ENCODE results near the gene SLC22A1. TPM values are rescaled to one million over a fixed set of nuclear protein-coding genes. Genes with fewer than 3 reads are reported as not detected.
"Not testable (repeated sequence)": the region's sequence is repeated elsewhere in the genome, so short reads cannot be mapped to it uniquely, and the experiment has no call there.

SLC22A1 gene
- total RNA-seq, 1 experiment from 2014 or later, result 0.36 TPM

DNA sequence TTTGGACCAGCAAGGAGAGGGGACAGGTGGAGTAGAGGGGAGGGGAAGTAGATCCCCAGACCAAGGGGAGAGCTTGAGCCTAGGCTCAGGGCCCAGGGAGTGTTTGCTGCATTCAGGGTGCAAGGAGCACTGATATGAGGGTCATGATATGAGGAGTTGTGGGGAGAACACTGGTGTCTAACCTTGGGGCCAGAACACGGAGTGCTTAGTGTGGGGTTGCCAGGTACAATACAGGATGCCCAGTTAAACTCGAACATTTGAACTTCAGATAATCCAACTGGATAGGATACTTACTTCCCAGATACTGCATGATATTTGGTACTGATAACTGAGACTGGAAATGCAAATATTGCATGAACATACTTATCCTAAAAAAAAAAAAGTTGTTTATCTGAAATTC is 2.4 kb downstream of the SLC22A1 start:
- DNase-seq (ENCODE audit: low read depth), result no peak

DNA sequence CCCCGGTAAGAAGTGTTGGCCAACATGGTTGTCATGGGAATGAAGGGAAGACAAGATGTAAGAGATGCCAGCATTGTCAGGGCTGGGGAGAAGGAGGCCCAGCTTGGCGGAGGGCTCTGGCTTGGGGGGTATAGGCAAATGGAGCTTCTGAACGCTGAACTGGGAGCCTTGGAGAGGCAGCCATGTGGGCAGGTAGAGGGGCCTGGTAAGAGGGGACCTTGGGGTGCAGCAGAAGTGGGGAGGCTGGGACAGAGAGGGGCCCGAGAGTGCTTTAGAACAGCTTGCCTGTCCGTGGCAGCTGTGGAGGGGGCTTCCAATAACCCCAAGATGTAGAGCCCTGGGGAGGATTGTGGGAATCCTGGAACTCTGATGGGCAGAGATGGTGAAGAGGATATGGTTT is 3.0 kb downstream of the SLC22A1 start:
- DNase-seq (ENCODE audit: low read depth), result no peak

DNA sequence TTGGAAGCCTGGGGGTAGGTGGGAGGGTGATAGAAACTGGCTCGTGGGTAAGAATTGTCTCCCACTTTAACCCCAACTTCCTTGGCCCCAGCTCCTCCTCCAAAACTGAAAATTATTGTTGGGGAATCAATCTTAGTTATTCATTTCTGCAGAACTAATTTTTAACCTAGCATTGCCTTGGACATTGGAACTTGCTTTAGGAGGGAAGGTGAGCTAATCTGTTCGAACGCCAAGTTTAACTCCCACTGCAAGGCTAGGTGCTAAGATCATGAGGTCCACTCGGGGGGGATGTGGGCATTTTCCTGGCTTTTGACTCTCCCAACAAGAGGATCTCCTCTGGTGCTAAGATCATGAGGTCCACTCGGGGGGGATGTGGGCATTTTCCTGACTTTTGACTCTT is 3.5 kb downstream of the SLC22A1 start:
- not testable (repeated sequence) for DNase-seq (ENCODE audit: low read depth)

DNA sequence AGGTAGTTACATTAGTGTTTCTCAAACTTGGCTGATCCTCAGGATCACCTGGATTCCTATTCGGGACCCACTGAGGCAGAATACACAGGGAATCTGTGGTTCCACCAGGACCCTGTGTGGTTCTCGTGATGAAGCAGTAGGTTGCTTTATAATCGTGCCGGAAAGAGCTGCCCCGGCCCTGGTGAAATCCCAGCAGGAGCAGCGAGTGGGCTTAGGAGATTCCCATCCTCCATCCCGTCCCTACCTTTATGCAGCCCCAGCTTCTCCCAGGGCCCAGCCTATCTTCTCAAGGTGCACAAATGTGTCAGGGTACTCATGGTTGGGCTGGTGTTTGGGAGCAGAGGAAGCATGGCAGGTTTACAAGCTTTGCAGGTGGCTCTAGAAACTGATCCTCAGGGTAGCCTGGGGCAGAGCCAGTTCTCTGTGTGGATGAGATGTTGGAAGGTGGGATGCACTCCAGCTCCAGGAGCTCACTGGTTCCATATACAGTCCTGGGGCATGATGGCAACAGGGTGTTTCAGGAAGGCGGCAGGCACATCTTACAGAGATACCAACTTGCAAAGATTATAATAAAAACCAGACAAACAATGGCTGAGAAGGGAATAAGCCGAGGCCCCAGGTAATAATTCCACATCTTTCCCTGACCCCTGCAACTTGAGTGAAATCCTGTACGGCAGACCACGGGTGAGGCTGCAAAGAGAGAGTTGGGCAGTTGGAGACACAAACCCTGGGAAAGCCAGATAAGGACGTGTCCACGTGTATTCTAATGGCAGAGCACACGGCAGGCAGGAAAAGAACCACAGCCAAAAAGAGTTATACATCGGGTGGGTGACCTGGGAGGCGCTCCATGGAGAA is 5.9 kb downstream of the SLC22A1 start:
- DNase-seq (ENCODE audit: low read depth), result no peak

DNA sequence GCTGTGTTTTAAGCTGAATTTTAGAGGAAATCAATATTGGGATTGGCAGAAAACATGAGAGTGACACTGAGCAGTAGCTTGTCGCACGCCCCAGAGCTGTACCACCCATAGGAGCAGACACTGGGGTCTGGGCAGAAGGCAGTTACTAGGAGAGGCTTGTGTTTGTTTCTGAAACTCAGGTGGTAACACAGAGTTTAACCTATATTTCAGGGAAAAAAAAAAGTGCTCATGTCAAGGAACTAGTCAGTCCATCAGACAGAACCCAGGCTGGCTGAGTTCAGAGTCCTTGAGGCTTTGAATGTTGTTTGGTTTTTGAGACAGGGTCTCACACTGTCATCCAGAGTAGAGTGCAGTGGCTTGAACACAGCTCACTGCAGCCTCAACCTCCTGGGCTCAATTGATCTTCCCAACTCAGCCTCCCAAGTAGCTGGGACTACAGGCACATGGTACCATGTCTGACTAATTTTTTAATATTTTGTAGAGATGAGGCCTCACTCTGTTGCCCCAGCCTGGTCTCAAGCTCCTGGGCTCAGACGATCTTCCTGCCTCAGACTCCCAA is 6.6 kb downstream of the SLC22A1 start:
- no peak for DNase-seq (ENCODE audit: low read depth)

DNA sequence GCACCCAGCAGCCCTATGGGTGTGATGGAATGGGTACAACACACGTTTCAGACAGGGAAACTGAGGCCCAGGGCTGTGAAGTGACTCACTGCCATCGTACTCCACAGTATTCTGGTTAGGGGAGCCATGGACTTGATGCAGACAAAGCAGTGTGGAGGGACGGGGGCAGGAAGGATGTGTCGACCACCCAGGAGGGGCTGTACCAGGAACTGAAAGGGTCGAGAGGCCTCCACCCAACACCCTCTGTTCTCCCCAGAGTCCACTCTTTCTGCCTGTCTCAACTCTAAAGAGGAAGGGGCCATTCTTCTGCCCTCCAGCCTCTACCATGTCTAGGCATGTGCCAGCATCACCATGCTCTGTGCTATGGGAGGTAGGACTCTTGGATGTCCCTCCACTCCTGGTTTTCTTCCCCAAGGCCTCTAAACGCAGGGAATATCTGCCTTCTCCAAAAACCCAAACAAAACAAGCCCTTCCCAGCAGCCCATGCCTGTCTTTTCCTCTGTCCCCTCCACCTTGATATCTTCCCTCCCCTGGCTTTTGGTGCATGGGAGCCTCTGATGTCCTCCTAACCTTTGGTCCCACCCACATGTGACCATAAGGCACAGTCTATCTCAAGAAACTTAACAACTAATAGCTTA is 7.4 kb downstream of the SLC22A1 start:
- no peak for DNase-seq (ENCODE audit: low read depth)

DNA sequence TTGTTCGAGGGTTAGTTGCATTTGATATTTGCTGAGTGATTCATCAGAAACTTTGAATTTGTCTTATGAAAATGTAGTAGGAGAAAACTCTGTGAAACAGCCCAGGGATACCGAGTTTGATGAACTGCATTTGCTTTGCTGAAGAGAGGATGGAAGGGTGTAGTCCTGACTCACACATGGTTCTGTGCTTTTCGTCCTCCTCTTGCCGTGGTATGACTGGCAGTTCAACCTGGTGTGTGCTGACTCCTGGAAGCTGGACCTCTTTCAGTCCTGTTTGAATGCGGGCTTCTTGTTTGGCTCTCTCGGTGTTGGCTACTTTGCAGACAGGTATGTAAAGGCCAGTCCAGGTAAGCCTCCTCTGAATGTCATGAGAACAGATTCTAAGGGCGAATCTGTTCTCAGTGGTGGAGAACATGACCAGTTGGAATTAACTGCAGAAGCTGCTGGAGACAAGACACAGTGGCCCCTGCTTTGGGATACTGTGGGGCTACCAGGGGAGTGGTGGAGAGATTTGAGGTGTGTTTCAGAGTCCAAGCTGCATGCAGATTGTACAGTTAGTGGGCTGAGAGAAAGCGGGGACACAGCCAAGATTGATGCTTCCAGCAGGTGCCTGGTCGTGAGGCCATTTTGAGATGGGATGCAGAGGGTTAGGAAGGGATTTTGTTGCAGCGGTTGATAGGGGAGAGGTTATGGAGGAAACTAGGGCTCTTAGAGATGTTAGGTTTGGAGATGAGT is 8.4 kb downstream of the SLC22A1 start:
- DNase-seq (ENCODE audit: low read depth), result no peak

DNA sequence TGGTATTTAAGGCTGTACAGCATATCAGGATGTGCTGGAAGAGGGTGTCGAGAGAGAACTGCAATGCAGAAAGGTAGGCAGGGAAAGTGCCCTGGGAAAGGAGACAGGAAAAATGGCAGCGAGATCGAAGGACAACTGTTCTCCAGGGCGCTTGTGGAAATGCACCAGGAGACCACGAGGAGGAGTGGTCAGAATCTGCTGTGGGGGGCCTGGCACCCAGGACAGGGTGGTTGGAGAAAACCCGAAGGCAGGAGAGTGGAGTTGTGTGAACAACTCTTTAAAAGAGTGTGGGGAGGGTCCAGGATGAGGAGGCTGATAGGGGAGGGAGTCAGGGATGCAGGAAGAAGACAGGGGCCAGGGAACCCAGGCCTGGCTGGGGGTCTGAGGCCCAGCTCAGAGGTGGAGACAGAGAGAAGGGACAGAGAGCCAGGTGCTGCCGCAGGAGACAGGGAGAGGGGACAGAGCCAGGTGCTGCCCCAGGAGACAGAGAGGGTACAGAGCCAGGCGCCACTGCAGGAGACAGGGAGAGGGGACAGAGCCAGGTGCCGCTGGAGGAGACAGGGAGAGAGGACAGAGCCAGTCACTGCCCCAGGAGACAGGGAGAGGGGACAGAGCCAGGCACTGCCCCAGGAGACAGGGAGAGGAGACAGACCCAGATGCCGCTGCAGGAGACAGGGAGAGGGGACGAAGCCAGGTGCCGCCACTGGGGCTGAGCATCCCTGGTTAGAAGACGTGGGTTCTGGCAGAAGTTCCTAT is 9.3 kb downstream of the SLC22A1 start:
- no peak for DNase-seq (ENCODE audit: low read depth)

DNA sequence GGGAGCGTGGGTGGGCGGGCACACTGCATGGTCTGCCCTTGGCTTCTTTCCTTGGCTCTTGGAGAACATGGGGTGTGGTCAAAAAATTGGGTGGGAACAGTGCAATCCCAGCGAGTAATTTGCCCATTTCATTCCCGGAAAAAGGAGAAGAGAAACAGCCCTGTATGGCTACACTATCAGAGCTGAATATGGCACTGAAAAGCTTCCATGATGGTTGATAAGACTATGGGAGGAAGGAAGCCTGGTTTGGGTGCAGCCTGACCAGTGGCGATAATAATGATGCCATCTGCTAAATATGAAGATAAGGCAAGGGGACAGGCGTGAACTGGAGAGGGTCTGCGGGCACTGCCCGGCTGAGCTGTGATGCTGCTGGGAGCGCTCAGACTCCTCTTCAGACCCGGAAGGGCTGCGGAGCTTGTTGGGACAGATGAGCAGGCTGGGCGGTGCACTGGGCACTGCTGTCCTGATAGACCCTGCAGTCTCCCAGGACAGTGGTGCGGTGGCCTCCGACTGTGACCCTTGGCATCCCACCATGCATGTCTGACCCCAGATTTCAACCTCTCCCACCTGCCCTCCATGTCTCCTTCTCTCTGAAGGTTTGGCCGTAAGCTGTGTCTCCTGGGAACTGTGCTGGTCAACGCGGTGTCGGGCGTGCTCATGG is 10.2 kb downstream of the SLC22A1 start:
- no peak for DNase-seq (ENCODE audit: low read depth)

DNA sequence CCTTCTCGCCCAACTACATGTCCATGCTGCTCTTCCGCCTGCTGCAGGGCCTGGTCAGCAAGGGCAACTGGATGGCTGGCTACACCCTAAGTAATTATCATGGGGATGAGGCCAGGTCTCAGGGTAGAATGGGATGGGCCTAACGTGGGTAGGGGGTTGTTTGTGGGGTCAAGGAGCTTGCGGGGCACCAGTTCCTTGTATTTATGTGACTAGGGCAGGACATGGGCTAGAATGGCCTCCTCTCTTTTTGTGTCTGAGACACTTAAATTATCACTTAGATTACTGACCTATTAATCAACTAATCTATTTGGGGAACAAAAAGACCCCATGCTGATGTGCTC is 10.7 kb downstream of the SLC22A1 start:
- DNase-seq (ENCODE audit: low read depth), result no peak

DNA sequence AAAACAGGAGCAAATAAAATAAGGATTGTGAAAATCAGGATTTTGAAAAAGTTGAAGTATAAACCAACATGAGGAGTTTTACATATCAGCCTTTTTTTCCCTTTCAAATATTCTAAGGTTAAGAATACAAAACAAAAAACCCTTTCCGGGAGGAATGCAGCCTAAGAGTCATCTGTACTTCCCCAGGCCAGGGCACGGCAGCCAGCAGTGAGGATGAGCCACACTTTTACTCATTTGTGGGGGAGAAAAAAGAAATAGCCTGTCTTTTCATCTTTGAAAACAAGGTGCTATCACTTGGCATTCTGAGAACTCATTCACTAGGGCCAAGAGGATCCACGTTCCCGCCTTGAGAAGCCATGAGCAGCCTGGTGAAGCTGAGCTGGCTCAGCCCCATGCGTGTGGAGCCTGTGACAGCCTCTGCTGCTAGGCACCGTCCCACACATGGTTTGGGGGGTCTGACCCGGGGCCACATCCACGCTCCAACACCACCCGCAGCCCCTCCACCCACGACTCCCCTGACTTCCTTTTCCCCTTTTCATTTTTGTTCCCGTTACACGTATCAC is 11.2 kb downstream of the SLC22A1 start:
- DNase-seq (ENCODE audit: low read depth), result no peak

DNA sequence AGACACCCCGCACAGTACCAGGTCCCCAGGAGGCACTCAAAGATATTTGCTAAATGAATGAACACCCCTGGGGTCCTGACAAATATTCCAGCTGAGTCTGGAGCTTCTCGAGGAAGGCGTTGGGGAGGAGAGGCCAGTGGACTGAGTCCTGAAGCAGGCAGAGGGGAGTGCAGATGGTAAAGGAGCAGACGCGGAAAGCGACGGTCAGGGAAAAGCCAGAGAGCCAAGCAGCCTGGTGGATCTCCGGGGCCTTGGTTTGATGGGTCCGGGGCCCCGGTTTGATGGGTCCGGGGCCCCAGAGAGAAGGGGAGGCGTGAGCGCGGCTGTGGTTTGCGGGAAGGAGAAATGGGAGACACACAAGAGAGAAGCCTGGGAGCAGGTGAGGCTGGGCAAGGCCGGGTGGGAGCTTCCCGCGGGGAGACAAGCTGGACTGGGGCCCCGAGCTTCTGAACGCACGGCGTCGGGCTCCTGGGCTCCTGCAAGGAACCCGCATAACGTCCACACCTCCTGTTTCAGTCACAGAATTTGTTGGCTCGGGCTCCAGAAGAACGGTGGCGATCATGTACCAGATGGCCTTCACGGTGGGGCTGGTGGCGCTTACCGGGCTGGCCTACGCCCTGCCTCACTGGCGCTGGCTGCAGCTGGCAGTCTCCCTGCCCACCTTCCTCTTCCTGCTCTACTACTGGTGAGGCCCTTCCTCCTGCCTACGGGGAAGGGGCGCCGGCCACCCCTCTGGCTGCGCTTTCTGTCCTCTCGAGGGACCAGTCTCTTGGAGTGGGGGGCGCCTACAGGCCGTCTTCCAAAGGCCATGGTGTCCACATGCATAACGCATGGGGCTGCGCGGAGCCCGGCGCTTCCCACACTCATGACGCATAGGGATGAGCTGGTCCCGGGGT is 12.1 kb downstream of the SLC22A1 start:
- no peak for DNase-seq (ENCODE audit: low read depth)

DNA sequence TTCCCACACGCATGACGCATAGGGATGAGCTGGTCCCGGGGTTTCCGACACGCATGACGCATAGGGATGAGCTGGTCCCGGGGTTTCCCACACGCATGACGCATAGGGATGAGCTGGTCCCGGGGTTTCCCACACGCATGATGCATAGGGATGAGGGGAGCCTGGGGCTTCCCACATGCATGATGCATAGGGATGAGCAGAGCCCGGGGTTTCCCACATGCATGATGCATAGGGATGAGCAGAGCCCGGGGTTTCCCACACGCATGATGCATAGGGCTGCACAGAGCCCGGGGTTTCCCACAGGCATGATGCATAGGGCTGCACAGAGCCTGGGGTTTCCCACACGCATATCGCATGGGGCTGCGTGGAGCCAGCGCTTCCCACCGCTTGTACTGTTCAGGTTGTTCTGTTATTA is 12.7 kb downstream of the SLC22A1 start:
- not testable (repeated sequence) for DNase-seq (ENCODE audit: low read depth)

DNA sequence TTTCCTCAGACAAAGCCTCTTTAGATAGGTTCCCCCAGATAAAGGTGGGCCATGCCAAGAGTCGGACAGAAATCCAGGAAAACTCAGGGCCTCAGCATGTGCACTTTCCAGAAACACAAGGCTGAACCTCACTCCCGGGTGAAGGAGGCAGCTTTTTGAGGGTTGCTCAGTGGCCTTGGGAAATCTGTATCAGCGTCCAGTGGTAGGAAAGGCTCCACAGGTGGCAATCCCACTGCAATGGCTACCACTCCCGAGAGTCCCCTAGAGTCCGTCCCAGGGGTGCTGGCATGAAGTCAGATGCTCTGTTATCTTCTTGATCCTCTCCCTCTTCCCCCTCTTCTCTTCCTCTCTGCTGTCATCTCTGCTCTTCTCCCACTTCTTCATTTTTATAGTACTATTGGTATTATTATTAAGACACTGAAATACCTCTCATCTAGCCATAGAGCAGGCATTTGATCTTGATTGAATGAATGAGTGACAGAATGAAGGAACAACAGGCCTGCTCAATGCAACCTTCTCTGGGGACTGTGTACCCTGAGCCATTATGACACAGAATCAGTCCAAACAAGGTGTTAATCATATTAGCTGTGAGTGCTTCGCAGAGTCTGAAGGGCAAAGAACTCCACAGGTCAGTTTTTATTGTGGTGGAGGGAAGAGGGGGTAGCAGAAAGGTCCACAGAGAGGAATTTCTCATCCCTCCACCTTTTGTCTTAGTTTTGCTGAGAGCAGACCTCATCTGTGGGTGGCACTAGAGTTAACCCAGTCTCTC is 13.3 kb downstream of the SLC22A1 start:
- DNase-seq (ENCODE audit: low read depth), result no peak

DNA sequence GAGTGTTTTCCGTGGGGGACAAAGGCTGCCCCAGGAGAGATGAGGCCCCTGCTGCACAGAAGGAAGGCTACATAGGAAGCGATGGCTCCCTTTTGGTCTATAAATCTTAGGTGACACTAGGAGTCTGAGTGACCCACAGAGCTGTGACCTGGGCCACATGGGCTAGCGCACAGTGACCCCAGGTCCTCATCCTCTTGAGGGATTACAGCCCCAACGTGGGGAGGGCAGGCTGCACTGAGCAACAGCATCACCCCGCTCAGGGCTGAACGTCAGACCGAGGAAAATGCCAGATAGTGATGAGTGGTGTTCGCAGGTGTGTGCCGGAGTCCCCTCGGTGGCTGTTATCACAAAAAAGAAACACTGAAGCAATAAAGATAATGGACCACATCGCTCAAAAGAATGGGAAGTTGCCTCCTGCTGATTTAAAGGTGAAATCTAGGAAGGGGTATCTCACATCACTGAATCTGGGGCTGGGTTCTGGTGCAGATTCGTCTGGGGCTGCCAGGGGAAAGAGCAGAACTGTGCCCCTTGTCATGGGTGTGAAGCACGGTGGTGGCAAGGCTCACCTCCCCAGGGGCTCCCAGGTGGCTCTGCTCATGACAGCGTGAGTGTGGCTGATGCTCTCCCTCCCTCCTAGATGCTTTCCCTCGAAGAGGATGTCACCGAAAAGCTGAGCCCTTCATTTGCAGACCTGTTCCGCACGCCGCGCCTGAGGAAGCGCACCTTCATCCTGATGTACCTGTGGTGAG is 14.5 kb downstream of the SLC22A1 start:
- DNase-seq (ENCODE audit: low read depth), result no peak

DNA sequence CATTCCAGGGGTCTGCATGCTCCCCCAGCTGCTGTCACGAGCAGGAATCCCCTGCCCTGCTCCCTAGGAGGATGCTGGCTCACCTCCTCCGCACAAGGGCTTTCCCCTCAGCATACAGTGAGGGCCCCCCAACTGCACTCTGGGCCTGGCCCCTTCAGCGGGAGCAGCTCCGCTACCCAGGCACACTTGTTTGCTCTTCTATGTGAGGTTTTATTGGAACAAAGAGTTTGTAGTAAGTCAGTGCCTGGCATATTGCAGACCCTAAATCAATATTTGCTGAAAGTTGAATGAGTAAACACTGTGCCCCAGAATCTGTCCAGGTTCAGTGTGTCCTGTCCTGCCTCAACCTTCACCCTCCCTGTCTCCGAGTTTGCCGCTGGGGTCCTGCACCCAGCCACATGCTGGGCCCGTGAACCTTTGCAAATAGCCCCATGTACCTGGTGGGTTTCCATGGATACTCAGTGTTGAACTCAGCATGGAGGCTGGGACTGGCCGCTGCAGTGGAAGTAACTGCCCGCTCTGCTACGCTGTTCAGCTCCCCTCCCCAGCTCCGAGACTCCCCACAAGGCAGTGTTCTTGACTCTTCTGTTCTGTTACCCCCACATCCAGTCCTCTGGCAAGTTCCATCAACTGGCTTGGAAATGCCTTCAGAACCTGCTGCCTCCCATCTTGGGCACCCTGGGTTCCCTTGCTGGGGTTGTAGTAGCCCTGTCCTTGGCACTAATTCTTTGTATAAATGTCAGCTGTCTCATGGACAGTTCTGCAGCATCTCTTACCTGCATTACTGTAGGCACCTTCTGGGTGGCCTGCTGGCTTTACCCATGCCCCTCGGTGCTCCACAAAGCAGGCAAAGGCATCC is 15.7 kb downstream of the SLC22A1 start:
- DNase-seq (ENCODE audit: low read depth), result no peak
